Activated CD8-positive, alpha-beta T cell treated with anti-CD3 and anti-CD28 coated beads for 36 hours (primary cell): Measurements from ENCODE around the gene GALNT17. TPM values are rescaled to one million over a fixed set of nuclear protein-coding genes. Genes with fewer than 3 reads are reported as not detected.

Experiments
- ATAC-seq: fragments of 200-7000 bp; cut with Tn5 transposase; one replicate; pipeline ENCODE4 v1.10.0; 2021; ENCODE audit warnings: mild to moderate bottlenecking, moderate library complexity
- CTCF ChIA-PET: fragments of 350-600 bp; sonication (Branson Sonifier 250); formaldehyde crosslinking; loops from one replicate; lab custom pipeline; 2021; ENCODE audit warnings: antibody characterized with exemption; lab: Charles Lee
- POLR2A ChIA-PET: fragments of 350-600 bp; sonication (Branson Sonifier 250); formaldehyde crosslinking; loops from one replicate; lab custom pipeline; 2021; ENCODE audit warnings: antibody characterized with exemption; lab: Charles Lee
- DNase-seq: peaks from one replicate; pipeline ENCODE4 v3.0.0-alpha.2; 2020
- H3K27ac Mint-ChIP-seq: one replicate; pipeline ENCODE4 v1.8.0; 2021; ENCODE audit warnings: mild to moderate bottlenecking, mixed read lengths
- H3K27me3 Mint-ChIP-seq: one replicate; pipeline ENCODE4 v1.8.0; 2021; ENCODE audit warnings: mixed read lengths
- H3K36me3 Mint-ChIP-seq: one replicate; pipeline ENCODE4 v1.8.0; 2021; ENCODE audit warnings: low read depth, mixed read lengths
- H3K4me1 Mint-ChIP-seq: one replicate; pipeline ENCODE4 v1.8.0; 2021; ENCODE audit warnings: low read depth, mixed read lengths
- H3K4me3 Mint-ChIP-seq: one replicate; pipeline ENCODE4 v1.8.0; 2021; ENCODE audit warnings: mild to moderate bottlenecking, moderate library complexity, mixed read lengths
- H3K9me3 Mint-ChIP-seq: one replicate; pipeline ENCODE4 v1.8.0; 2021; ENCODE audit warnings: mixed read lengths
- intact Hi-C: fragments of 100-400 bp; cut with micrococcal nuclease; formaldehyde crosslinking; loops from one replicate; pipeline ENCODE4 v1.10.0; 2022
- total RNA-seq, 2 experiments: library from RNA; stranded (reverse); gene quantifications; one replicate each; pipeline ENCODE4 v1.2.3, GENCODE V29; 2021
- TF ChIP-seq, protein P1 (sequence below): fragments of 200-600 bp; IDR thresholded peaks from one replicate; pipeline ENCODE4 v1.8.0; 2022; ENCODE audit warnings: antibody characterized with exemption, mild to moderate bottlenecking

GALNT17 gene
- total RNA-seq, 2 experiments from 2014 or later = not detected

- Mint-ChIP-seq H3K4me1 (no peaks in the 10 kb centered on the region), H3K9me3 (peaks cover 18% of the 10 kb centered on the region)
Measured at GRCh38 chr7:71155236-71155635, 23.3 kb downstream of the GALNT17 start.

DNA sequence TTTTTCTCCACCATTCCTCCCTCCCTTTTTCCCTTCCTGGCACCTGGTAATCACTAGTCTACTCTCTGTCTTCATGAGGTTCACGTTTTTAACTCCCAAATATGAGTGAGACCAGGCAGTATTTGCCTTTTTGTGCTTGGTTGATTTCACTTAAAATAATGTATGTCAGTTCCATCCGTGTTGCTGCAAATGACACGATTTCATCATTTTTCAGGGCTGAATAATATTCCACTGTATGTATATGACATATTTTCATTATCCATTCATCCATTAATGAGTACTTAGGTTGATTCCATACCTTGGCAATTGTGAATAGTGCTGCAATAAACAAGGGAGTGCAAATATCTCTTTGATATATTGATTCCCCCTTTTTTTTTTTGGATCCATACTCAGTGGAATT lies 25.8 kb downstream of the GALNT17 start:
- DNase-seq (no peak), ATAC-seq (no peak)
- H3K27ac Mint-ChIP-seq = no peak overlapping the region
- intact Hi-C loops = no loop called here
- H3K4me3 Mint-ChIP-seq = no peak overlapping the region
- H3K9me3 Mint-ChIP-seq = peaks cover 16% of the 10 kb centered on the region
- TF ChIP-seq, protein P1, sequence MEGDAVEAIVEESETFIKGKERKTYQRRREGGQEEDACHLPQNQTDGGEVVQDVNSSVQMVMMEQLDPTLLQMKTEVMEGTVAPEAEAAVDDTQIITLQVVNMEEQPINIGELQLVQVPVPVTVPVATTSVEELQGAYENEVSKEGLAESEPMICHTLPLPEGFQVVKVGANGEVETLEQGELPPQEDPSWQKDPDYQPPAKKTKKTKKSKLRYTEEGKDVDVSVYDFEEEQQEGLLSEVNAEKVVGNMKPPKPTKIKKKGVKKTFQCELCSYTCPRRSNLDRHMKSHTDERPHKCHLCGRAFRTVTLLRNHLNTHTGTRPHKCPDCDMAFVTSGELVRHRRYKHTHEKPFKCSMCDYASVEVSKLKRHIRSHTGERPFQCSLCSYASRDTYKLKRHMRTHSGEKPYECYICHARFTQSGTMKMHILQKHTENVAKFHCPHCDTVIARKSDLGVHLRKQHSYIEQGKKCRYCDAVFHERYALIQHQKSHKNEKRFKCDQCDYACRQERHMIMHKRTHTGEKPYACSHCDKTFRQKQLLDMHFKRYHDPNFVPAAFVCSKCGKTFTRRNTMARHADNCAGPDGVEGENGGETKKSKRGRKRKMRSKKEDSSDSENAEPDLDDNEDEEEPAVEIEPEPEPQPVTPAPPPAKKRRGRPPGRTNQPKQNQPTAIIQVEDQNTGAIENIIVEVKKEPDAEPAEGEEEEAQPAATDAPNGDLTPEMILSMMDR = no peak
- H3K36me3 Mint-ChIP-seq = peaks cover 1% of the 10 kb centered on the region
- CTCF ChIA-PET = no interaction called here
- no peaks in the 10 kb centered on the region for H3K4me1 Mint-ChIP-seq
- POLR2A ChIA-PET = no interaction called here
- H3K27me3 Mint-ChIP-seq = no peaks in the 10 kb centered on the region

More at GRCh38 chr7:71155236-71155635, 23.3 kb downstream of the GALNT17 start:
- ChIA-PET CTCF (no interaction called here), POLR2A (no interaction called here)
- Mint-ChIP-seq H3K27ac (no peak overlapping the region), H3K36me3 (peaks cover 1% of the 10 kb centered on the region), H3K4me3 (no peak overlapping the region), H3K27me3 (no peaks in the 10 kb centered on the region)
- DNase-seq (no peak), ATAC-seq (no peak)
- TF ChIP-seq, protein P1 = no peak
- intact Hi-C loops = no loop called here

- ATAC-seq = no peak
- H3K4me1 Mint-ChIP-seq = no peaks in the 10 kb centered on the region
- DNase-seq = no peak
- no peaks in the 10 kb centered on the region for H3K36me3 Mint-ChIP-seq
- TF ChIP-seq, protein P1 = no peak
- CTCF ChIA-PET = no interaction called here
- no peak overlapping the region for H3K27ac Mint-ChIP-seq
- intact Hi-C loops = no loop called here
- H3K4me3 Mint-ChIP-seq = no peak overlapping the region
- no peaks in the 10 kb centered on the region for H3K27me3 Mint-ChIP-seq
- POLR2A ChIA-PET = no interaction called here
- peaks cover 12% of the 10 kb centered on the region for H3K9me3 Mint-ChIP-seq
Measured at GRCh38 chr7:71165708-71166107, 33.8 kb downstream of the GALNT17 start.

DNA sequence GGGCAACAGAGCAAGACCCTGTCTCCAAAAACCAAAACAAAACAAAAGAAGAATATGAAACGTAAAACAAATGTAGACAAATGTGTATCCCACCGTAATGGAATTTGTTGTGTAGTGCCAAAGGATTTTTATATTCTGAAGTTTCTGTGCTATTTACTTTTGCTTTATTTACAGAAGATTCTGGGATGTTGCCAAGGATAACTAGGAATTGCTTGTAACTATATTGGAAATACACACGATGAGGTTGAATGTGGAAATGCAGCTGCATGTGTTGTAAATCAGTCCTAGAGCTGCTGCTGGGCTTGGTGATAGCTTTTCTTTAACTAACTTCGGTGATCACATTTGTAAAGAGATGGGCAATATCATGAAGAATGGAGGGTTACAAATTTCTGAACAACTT lies 39.5 kb downstream of the GALNT17 start:
- H3K36me3 Mint-ChIP-seq = no peaks in the 10 kb centered on the region
- ChIA-PET POLR2A (no interaction called here), CTCF (interaction anchor here (1.1 kb wide), 1 partner anchor 11 kb away, joined by 3 read pairs; no protein-coding TSS in a partner anchor)
- TF ChIP-seq, protein P1 = no peak
- no peaks in the 10 kb centered on the region for H3K27me3 Mint-ChIP-seq
- no peak overlapping the region for H3K4me3 Mint-ChIP-seq
- intact Hi-C loops = no loop called here
- no peaks in the 10 kb centered on the region for H3K4me1 Mint-ChIP-seq
- H3K27ac Mint-ChIP-seq = no peak overlapping the region
- ATAC-seq = no peak
- DNase-seq = no peak
- H3K9me3 Mint-ChIP-seq = peaks cover 6% of the 10 kb centered on the region

DNA sequence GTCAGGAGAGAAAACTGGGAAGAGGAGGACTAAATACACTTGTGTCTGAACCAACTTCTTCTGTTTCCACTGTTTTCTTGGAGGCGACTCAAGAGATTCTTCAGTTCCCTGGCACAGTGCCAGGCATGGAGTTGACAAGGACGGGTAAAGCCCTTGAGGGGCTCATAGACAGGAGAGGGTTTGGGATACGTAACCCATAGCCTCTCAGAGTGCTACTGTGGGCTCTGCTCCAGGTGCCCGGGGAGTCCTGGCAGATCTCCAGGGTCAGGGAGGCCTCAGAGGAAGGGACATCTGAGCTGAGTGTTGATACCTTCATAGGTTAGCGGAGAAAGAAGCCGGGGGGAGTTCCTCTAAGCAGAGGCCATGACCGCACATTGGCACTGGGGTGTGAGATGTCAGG lies 42.0 kb downstream of the GALNT17 start:
- POLR2A ChIA-PET = no interaction called here
- no peak for DNase-seq
- Mint-ChIP-seq H3K4me1 (no peaks in the 10 kb centered on the region), H3K36me3 (no peaks in the 10 kb centered on the region), H3K4me3 (no peak overlapping the region), H3K27ac (no peak overlapping the region), H3K27me3 (no peaks in the 10 kb centered on the region), H3K9me3 (peaks cover 3% of the 10 kb centered on the region)
- intact Hi-C loops = no loop called here
- CTCF ChIA-PET = no interaction called here
- ATAC-seq = no peak
- TF ChIP-seq, protein P1 = no peak
